HCT116 (cell line): Measurements from ENCODE around the gene THEMIS. TPM values are rescaled to one million over a fixed set of nuclear protein-coding genes. Genes with fewer than 3 reads are reported as not detected.

Source experiments
- ATAC-seq: fragments of 200-7000 bp; cut with Tn5 transposase; 2 replicates; pipeline ENCODE4 v1.9.1; 2020; ENCODE audit warnings: mild to moderate bottlenecking, moderate library complexity
- BruUV-seq: library from RNA; stranded (reverse); fragments of 400-500 nt; replicated peaks from 2 replicates; lab custom pipeline; 2021; lab: Mats Ljungman, UMichigan
- CTCF ChIA-PET: fragments of 300-600 bp; sonication (Branson Sonifier 250); formaldehyde crosslinking; loops from one replicate; lab custom pipeline; 2021; ENCODE audit warnings: antibody characterized with exemption; lab: Charles Lee
- POLR2A ChIA-PET: fragments of 300-600, 350-600 bp; sonication (Branson Sonifier 250); formaldehyde crosslinking; loops from one replicate; lab custom pipeline; 2021; ENCODE audit warnings: antibody characterized with exemption; lab: Charles Lee
- RAD21 ChIA-PET, 2 experiments: fragments of 300-600 bp; sonication (Branson Sonifier 250); formaldehyde crosslinking; loops; one replicate each; lab custom pipeline; 2023; ENCODE audit warnings: low total read pairs in 2 of 2; ENCODE audit not compliant: uncharacterized antibody in 2 of 2, unreplicated experiment in 2 of 2, low non-redundant PET in 1 of 2; lab: Charles Lee
- DNase-seq: peaks from one replicate; pipeline ENCODE4 v3.0.0-alpha.2; 2010; ENCODE audit warnings: low read depth, low spot score
- H2AFZ ChIP-seq: fragments of 200-600 bp; shearing (Covaris generic), sonication (generic); 2 replicates; pipeline ENCODE4 v1.6.1; 2017; ENCODE audit warnings: low read depth, mixed run types, mixed read lengths, antibody characterized with exemption, low read length; ENCODE audit not compliant: poor library complexity, severe bottlenecking
- H3K27ac ChIP-seq: 2 replicates; pipeline ENCODE4 v1.5.1; 2012; ENCODE audit warnings: low read depth, low read length
- H3K27me3 ChIP-seq: fragments of 200-600 bp; sonication (generic); 2 replicates; pipeline ENCODE4 v1.6.1; 2016; ENCODE audit warnings: mixed run types, low read length, mixed read lengths; ENCODE audit not compliant: insufficient read depth
- H3K36me3 ChIP-seq, 2 experiments: fragments of 200-500 bp in 1 of 2; fragments of 200-600 bp in 1 of 2; sonication (Bioruptor generic) in 1 of 2; sonication (generic) in 1 of 2; 2 replicates each; pipeline versions ENCODE4 v1.5.1 to v1.6.1; 2014 to 2016; ENCODE audit warnings: low read length in 2 of 2, inconsistent platforms in 1 of 2, mixed read lengths in 1 of 2, mixed run types in 1 of 2; ENCODE audit not compliant: insufficient read depth in 2 of 2, control insufficient read depth in 1 of 2
- H3K4me1 ChIP-seq, 2 experiments: fragments of 200-600 bp in 1 of 2; sonication (generic) in 1 of 2; 2 replicates each; pipeline versions ENCODE4 v1.5.1 to v1.6.1; 2012 to 2017; ENCODE audit warnings: low read length in 2 of 2, inconsistent platforms in 1 of 2, mild to moderate bottlenecking in 1 of 2, mixed read lengths in 1 of 2, mixed run types in 1 of 2, moderate library complexity in 1 of 2; ENCODE audit not compliant: insufficient read depth in 2 of 2, control insufficient read depth in 1 of 2
- H3K4me2 ChIP-seq: fragments of 200-600 bp; sonication (generic); 2 replicates; pipeline ENCODE4 v1.6.1; 2017; ENCODE audit warnings: mixed run types, low read length, mixed read lengths
- H3K4me3 ChIP-seq, 2 experiments: fragments of 200-600 bp in 1 of 2; sonication (generic) in 1 of 2; replicated peaks in 1 of 2; 2 replicates each; pipeline ENCODE4 v1.5.1; 2011 to 2016; ENCODE audit warnings: low read length in 2 of 2, control low read depth in 1 of 2, low read depth in 1 of 2, mild to moderate bottlenecking in 1 of 2, mixed read lengths in 1 of 2, mixed run types in 1 of 2
- H3K79me2 ChIP-seq: fragments of 200-600 bp; sonication (generic); 2 replicates; pipeline ENCODE4 v1.6.1; 2017; ENCODE audit warnings: mild to moderate bottlenecking, mixed run types, low read length, moderate library complexity, mixed read lengths; ENCODE audit not compliant: insufficient read depth
- H3K9ac ChIP-seq: fragments of 200-600 bp; sonication (generic); 2 replicates; pipeline ENCODE4 v1.6.1; 2016; ENCODE audit warnings: low read length, mixed read lengths
- H3K9me2 ChIP-seq: fragments of 200-600 bp; sonication (generic), shearing (Covaris generic); 2 replicates; pipeline ENCODE4 v1.6.1; 2017; ENCODE audit warnings: mixed run types, mild to moderate bottlenecking, moderate library complexity; ENCODE audit not compliant: insufficient read depth
- H3K9me3 ChIP-seq, 2 experiments: fragments of 200-500 bp in 1 of 2; fragments of 200-600 bp in 1 of 2; sonication (Bioruptor generic) in 1 of 2; sonication (generic) in 1 of 2; 2 replicates each; pipeline ENCODE4 v1.6.1; 2014 to 2017; ENCODE audit warnings: low read length in 2 of 2, mixed read lengths in 2 of 2, inconsistent platforms in 1 of 2, low read depth in 1 of 2, mild to moderate bottlenecking in 1 of 2, mixed run types in 1 of 2, moderate library complexity in 1 of 2; ENCODE audit not compliant: control insufficient read depth in 1 of 2, insufficient read depth in 1 of 2
- H4K20me1 ChIP-seq: fragments of 200-600 bp; sonication (generic), shearing (Covaris generic); 2 replicates; pipeline ENCODE4 v1.6.1; 2017; ENCODE audit warnings: mixed run types, mild to moderate bottlenecking, moderate library complexity; ENCODE audit not compliant: insufficient read depth
- ATF3 ChIP-seq: IDR thresholded peaks from 2 replicates; pipeline ENCODE4 v1.6.1; 2012
- EZH2 ChIP-seq: fragments of 200-600 bp; sonication (generic); IDR thresholded peaks from 2 replicates; pipeline ENCODE4 v1.6.1; 2017; ENCODE audit warnings: antibody characterized with exemption, mixed run types
- JUND ChIP-seq: IDR thresholded peaks from 2 replicates; pipeline ENCODE4 v1.6.1; 2012
- POLR2AphosphoS5 ChIP-seq: IDR thresholded peaks from 2 replicates; pipeline ENCODE4 v1.6.1; 2011; ENCODE audit warnings: mild to moderate bottlenecking, low read depth, low read length, moderate library complexity
- SRF ChIP-seq: IDR thresholded peaks from 2 replicates; pipeline ENCODE4 v1.6.1; 2012; ENCODE audit warnings: low read depth
- ZBTB33 ChIP-seq: IDR thresholded peaks from 2 replicates; pipeline ENCODE4 v1.6.1; 2011; ENCODE audit warnings: mild to moderate bottlenecking, low read length, moderate library complexity; ENCODE audit not compliant: insufficient replicate concordance; ENCODE audit errors: extremely low read depth
- ZNF274 ChIP-seq: fragments of 200-500 bp; sonication (Bioruptor generic); IDR thresholded peaks from 2 replicates; pipeline ENCODE4 v1.6.1; 2014; ENCODE audit warnings: mild to moderate bottlenecking, low read depth, low read length, inconsistent platforms
- intact Hi-C: fragments of 100-400 bp; cut with micrococcal nuclease; formaldehyde crosslinking; loops from 2 replicates; pipeline ENCODE4 v1.10.0; 2022
- total RNA-seq: library from RNA; stranded (reverse); gene quantifications from one replicate; pipeline ENCODE4 v1.2.1, GENCODE V29; 2021; ENCODE audit not compliant: unreplicated experiment
- TF ChIP-seq, protein P1 (sequence below): IDR thresholded peaks from 2 replicates; pipeline ENCODE4 v1.6.1; 2012

THEMIS gene
- total RNA-seq, 1 experiment from 2014 or later = 0.20 TPM

DNA sequence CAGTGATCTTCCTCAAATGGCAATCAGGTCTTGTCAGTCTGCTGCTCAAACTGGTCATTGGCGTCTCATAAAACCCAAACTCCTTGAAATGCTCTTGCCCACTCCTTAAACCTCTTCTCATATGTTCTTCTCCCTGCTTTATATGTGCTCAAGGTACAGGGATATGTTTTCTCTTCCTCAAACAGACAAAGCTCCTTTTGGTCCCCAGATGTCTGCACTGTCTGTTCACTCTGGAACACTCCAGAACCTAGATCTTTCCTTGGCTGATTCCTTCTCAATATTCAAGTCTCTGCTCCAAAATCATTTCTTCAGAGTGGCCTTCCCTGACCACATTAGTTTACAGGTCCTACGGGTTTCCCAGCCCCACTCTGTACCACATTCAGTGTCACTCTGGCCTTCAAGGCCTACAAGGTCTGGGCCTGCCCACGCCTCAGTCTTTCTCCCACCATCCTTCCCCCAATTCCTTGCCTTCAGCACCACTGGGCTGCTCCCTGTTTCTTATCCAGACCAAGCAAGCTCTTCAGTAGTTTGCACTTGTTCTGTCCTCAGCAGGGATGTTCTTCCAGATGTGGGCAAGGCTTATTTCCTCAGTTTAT lies 9.0 kb downstream of the THEMIS start:
- ATAC-seq (no peak), DNase-seq (no peak)
- Histone ChIP-seq H3K79me2 (no peaks in the 10 kb centered on the region), H3K9me3 (no peaks in the 10 kb centered on the region), H3K9ac (no peak overlapping the region), H3K27ac (no peak overlapping the region), H3K27me3 (no peaks in the 10 kb centered on the region), H3K36me3 (no peaks in the 10 kb centered on the region), H3K4me3 (no peak overlapping the region), H3K4me2 (no peak overlapping the region), H4K20me1 (no peaks in the 10 kb centered on the region), H3K4me1 (no peaks in the 10 kb centered on the region), H3K9me2 (peaks cover 4% of the 10 kb centered on the region; the same call in 1 of the 2 replicates), H2AFZ (no peak overlapping the region)
- BruUV-seq = no TSS peak
- intact Hi-C loops = no loop called here
- TF ChIP-seq, protein P1, sequence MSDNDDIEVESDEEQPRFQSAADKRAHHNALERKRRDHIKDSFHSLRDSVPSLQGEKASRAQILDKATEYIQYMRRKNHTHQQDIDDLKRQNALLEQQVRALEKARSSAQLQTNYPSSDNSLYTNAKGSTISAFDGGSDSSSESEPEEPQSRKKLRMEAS = no peak
- TF ChIP-seq JUND = no peak
- TF ChIP-seq ZBTB33 = no peak
- TF ChIP-seq SRF = no peak
- TF ChIP-seq EZH2 = no peak
- no peak for TF ChIP-seq ZNF274
- TF ChIP-seq ATF3 = no peak
- TF ChIP-seq POLR2AphosphoS5 = no peak
- POLR2A ChIA-PET = no interaction called here
- CTCF ChIA-PET = no interaction called here
- RAD21 ChIA-PET = no interaction called here
